Lung (tissue), 12 donors: ENCODE results near the gene CACNA1H. TPM values are rescaled to one million over a fixed set of nuclear protein-coding genes. Genes with fewer than 3 reads are reported as not detected.

Experiments
- ATAC-seq: fragments of 200-7000 bp; cut with Tn5 transposase; one replicate; pipeline ENCODE4 v1.9.1; 2020; ENCODE audit warnings: moderate number of reproducible peaks; ENCODE audit not compliant: insufficient read depth, low FRiP score
- DNase-seq, 3 donors: peaks; one replicate each; pipeline ENCODE4 v3.0.0-alpha.2; 2013 to 2017
- H3K27ac ChIP-seq, 2 donors: one replicate each; pipeline ENCODE4 v1.5.1; 2013; ENCODE audit warnings: mild to moderate bottlenecking in 2 of 2, moderate library complexity in 2 of 2, control low read depth in 1 of 2, inconsistent platforms in 1 of 2, low read depth in 1 of 2, low read length in 1 of 2
- H3K27me3 ChIP-seq, 3 donors: one replicate each; pipeline ENCODE4 v1.5.1; 2013; ENCODE audit warnings: low read length in 2 of 3; ENCODE audit not compliant: control insufficient read depth in 3 of 3, insufficient read depth in 3 of 3
- H3K36me3 ChIP-seq, 4 donors: one replicate each; pipeline ENCODE4 v1.5.1; 2013; ENCODE audit warnings: low read length in 4 of 4, mild to moderate bottlenecking in 1 of 4, moderate library complexity in 1 of 4; ENCODE audit not compliant: control insufficient read depth in 4 of 4, insufficient read depth in 4 of 4
- H3K4me1 ChIP-seq, 5 donors: one replicate each; pipeline ENCODE4 v1.5.1; 2013; ENCODE audit warnings: low read length in 5 of 5, mild to moderate bottlenecking in 2 of 5, moderate library complexity in 1 of 5; ENCODE audit not compliant: control insufficient read depth in 5 of 5, insufficient read depth in 5 of 5
- H3K4me3 ChIP-seq: one replicate; pipeline ENCODE4 v1.5.1; 2013; ENCODE audit warnings: mild to moderate bottlenecking, control low read depth, moderate library complexity
- H3K9ac ChIP-seq, 2 donors: one replicate each; pipeline ENCODE4 v1.5.1; 2013; ENCODE audit warnings: low read length in 2 of 2, control low read depth in 1 of 2; ENCODE audit not compliant: insufficient read depth in 1 of 2
- H3K9me3 ChIP-seq, 4 donors: one replicate each; pipeline ENCODE4 v1.5.1; 2013; ENCODE audit warnings: low read length in 3 of 4, mild to moderate bottlenecking in 1 of 4, moderate library complexity in 1 of 4; ENCODE audit not compliant: control insufficient read depth in 4 of 4, insufficient read depth in 3 of 4
- WGBS, 2 donors: extraction: QIAGEN DNeasy Blood & Tissue Kit; methylation state at CpG; one replicate each; pipeline ENCODE4 v1.1.7; 2013; 5-methylcytosine and 5-hydroxymethylcytosine counted together
- polyA plus RNA-seq, 2 donors: library from polyadenylated mRNA; stranded (reverse); fragments of 200-250 nt; gene quantifications; one replicate each; pipeline ENCODE4 v1.2.1, GENCODE V29; 2013
- total RNA-seq, 2 donors: library from RNA; depleted of rRNA in 1 of 2; stranded (reverse); fragments of >200 nt in 1 of 2; gene quantifications; one replicate each; pipeline ENCODE4 v1.2.1, GENCODE V29; 2014 to 2021
- TF ChIP-seq, protein P1 (sequence below): IDR thresholded peaks from 2 replicates; pipeline ENCODE4 v1.5.1; 2012; ENCODE audit warnings: mild to moderate bottlenecking; ENCODE audit errors: control extremely low read depth, extremely low read depth
- donor health status: control.
- donor health status: control.
- donor health status: Bipolar disorder and iron deficiency.
- donor health status: healthy.
- donor health status: DM: yes; HTN: yes; CAD: no.

Gene CACNA1H
- total and polyA plus RNA-seq, 4 donors: 5.0 to 10.3 (median 6.7) TPM

DNA sequence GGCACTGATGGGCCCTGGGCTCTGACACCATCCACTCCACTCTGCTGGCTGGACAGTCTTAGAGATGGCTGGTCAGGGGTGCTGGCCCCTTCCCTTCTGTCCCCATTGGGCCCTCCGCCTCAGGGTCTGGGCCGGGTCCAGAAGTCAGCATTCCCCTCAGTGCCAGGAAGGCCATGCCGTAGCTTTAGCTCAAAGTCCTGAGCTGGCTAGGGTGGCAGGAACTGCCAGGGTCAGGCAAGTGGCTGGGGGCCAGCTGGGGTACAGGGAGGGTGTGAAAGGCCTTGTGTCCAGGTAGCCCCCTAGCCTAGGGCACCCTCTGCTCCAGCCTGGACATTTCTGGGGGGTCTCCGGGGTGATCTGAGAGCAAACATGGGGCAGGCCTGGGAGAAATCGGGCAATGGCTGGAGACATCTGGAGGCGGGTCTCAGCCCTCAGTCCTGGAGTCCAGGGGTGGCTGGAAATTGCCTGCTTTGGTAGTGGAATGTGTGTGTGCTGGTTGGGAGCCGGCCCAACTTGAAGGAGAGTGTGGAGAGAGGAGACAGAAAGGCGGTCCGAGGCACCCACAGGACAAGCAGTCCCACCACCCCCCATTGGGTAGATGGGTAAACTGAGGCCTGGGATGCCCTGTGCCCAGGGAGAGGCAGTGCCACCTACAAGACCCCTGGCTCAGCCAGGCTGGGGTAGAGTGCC lies 39.6 kb downstream of the CACNA1H start:
- TF ChIP-seq, protein P1, sequence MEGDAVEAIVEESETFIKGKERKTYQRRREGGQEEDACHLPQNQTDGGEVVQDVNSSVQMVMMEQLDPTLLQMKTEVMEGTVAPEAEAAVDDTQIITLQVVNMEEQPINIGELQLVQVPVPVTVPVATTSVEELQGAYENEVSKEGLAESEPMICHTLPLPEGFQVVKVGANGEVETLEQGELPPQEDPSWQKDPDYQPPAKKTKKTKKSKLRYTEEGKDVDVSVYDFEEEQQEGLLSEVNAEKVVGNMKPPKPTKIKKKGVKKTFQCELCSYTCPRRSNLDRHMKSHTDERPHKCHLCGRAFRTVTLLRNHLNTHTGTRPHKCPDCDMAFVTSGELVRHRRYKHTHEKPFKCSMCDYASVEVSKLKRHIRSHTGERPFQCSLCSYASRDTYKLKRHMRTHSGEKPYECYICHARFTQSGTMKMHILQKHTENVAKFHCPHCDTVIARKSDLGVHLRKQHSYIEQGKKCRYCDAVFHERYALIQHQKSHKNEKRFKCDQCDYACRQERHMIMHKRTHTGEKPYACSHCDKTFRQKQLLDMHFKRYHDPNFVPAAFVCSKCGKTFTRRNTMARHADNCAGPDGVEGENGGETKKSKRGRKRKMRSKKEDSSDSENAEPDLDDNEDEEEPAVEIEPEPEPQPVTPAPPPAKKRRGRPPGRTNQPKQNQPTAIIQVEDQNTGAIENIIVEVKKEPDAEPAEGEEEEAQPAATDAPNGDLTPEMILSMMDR: no peak
- H3K9ac ChIP-seq: no peak overlapping the region
- H3K36me3 ChIP-seq: no peaks in the 10 kb centered on the region
- no peak overlapping the region for H3K27ac ChIP-seq
- DNase-seq (no peak), ATAC-seq (no peak)
- WGBS, 2 donors: 76 to 86% methylated on average over 9 of the region's 9 CpGs
- no peaks in the 10 kb centered on the region for H3K27me3 ChIP-seq
- no peaks in the 10 kb centered on the region for H3K4me1 ChIP-seq
- no peak overlapping the region for H3K4me3 ChIP-seq
- H3K9me3 ChIP-seq: no peaks in the 10 kb centered on the region

DNA sequence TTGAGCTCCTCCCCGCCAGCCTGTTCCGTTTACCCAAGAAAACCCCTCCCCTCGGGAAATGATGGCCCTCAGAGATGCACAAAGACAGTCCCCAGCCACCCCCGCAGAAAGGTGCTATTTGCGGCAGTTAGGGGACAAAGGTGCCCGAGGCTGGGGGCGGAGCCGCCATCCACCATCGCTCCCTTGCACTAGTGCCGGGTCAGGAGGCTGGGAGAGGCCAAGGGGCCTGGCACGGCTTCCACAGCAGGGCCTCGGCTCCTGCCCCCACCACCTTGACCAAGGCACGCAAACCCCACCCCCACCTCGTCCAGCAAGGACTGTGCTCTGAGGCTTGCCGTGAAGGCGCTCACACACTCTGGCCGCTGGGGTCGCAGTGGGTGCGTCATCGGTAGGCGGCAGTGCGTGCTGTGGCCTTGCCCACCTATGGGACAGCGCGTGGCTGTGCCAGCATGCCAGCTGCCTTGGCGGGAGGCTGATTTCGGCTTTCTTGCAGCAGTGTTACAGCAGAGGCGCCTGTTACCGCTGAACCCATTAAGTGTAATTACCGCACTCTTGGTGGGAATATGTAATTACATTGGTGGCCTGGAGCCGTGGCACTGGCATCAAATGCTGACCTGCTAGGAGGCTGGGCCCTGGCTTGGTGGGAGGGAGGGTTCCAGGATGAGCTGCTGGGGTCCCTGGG lies 40.4 kb downstream of the CACNA1H start:
- no peak overlapping the region for H3K4me3 ChIP-seq
- no peaks in the 10 kb centered on the region for H3K36me3 ChIP-seq
- no peaks in the 10 kb centered on the region for H3K27me3 ChIP-seq

DNA sequence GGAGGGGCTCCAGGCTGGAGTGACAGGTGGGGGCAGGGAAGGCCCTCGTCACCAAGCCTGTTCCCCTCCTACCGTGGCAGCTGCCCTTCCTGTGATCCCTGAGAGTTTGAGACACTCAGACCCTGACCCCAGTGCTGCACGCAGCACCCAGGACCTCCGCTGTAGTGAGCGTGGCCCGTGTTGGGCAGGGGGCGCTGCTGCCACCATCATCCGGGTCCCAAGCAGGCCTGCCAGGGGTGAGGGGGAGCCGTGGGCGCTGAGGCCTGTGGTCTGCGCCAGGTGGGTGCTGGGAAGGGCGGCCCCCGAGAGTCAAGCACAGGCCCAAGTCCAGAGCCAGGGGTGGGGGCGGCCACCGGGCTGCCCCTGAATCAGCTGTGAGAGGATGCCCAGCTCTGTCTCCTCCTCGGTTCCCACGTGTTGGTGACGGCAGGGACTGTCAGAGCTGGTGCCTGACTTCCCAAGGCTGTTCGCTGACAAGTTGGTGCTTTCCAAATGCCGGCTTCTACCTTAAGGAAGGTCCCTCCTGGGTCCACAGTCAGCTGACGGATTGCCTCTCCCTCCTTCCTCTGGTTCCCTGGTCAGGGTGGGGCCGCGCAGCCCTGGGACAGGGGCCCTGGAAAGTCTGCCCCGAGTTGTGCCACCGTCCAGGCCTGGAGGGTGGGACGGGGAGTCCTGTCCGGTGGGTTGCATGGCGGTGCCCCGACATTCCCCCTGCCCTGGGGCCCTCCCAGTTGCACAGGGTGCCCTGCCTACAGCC lies 41.1 kb downstream of the CACNA1H start:
- DNase-seq (no peak), ATAC-seq (no peak)
- Histone ChIP-seq H3K9ac (no peak overlapping the region), H3K27me3 (no peaks in the 10 kb centered on the region), H3K4me1 (no peaks in the 10 kb centered on the region), H3K27ac (no peak overlapping the region), H3K9me3 (no peaks in the 10 kb centered on the region), H3K4me3 (no peak overlapping the region), H3K36me3 (no peaks in the 10 kb centered on the region)
- WGBS, 2 donors: 66 to 75% methylated on average over 21 to 29 of the region's 29 CpGs
- TF ChIP-seq, protein P1: no peak

More for the DNA sequence above, 40.4 kb downstream of the CACNA1H start:
- TF ChIP-seq, protein P1: no peak
- ATAC-seq: no peak
- no peak overlapping the region for H3K27ac ChIP-seq
- H3K9ac ChIP-seq: no peak overlapping the region
- peak in 1 of 3 donors; percentile 15 for DNase-seq
- H3K9me3 ChIP-seq: no peaks in the 10 kb centered on the region
- WGBS, 2 donors: 67 to 73% methylated on average over 30 of the region's 30 CpGs
- no peaks in the 10 kb centered on the region for H3K4me1 ChIP-seq
